Neuronal stem cell (in vitro differentiated cells): Measurements from ENCODE around the gene GREM1.

Experiments used
- DNase-seq: peaks from one replicate; pipeline ENCODE4 v3.0.0-alpha.2; 2013; ENCODE audit warnings: low spot score
- H2AFZ ChIP-seq: one replicate; pipeline ENCODE4 v1.6.1; 2013; ENCODE audit warnings: mild to moderate bottlenecking, low read length, inconsistent platforms
- H2AK5ac ChIP-seq: 2 replicates; pipeline ENCODE4 v1.6.1; 2013; ENCODE audit warnings: low read depth, mild to moderate bottlenecking, inconsistent platforms, low read length, moderate library complexity, mixed read lengths
- H2BK120ac ChIP-seq: 2 replicates; pipeline ENCODE4 v1.6.1; 2013; ENCODE audit warnings: low read depth, mild to moderate bottlenecking, inconsistent platforms, low read length, moderate library complexity, mixed read lengths
- H2BK12ac ChIP-seq: one replicate; pipeline ENCODE4 v1.6.1; 2013; ENCODE audit warnings: low read length, inconsistent platforms
- H2BK15ac ChIP-seq: 2 replicates; pipeline ENCODE4 v1.6.1; 2013; ENCODE audit warnings: mild to moderate bottlenecking, low read length, inconsistent platforms, mixed read lengths
- H2BK5ac ChIP-seq: one replicate; pipeline ENCODE4 v1.6.1; 2013; ENCODE audit warnings: inconsistent platforms, mild to moderate bottlenecking, low read length, moderate library complexity
- H3K14ac ChIP-seq: one replicate; pipeline ENCODE4 v1.6.1; 2013; ENCODE audit warnings: low read length, inconsistent platforms
- H3K18ac ChIP-seq: 2 replicates; pipeline ENCODE4 v1.6.1; 2013; ENCODE audit warnings: low read length, inconsistent platforms
- H3K23ac ChIP-seq: 2 replicates; pipeline ENCODE4 v1.6.1; 2013; ENCODE audit warnings: low read depth, mild to moderate bottlenecking, mixed read lengths, low read length, inconsistent platforms; ENCODE audit not compliant: poor library complexity
- H3K27ac ChIP-seq: replicated peaks from 3 replicates; pipeline ENCODE4 v1.5.1; 2013; ENCODE audit warnings: low read length, inconsistent platforms
- H3K27me3 ChIP-seq, 3 experiments: 2 replicates each; pipeline ENCODE4 v1.6.1; 2013; ENCODE audit warnings: low read length in 3 of 3, mild to moderate bottlenecking in 2 of 3, inconsistent platforms in 1 of 3, low read depth in 1 of 3, mixed read lengths in 1 of 3, moderate library complexity in 1 of 3; ENCODE audit not compliant: control insufficient read depth in 3 of 3, insufficient read depth in 3 of 3
- H3K36me3 ChIP-seq, 2 donors: replicated peaks in 1 of 2; 2 replicates each; pipeline ENCODE4 v1.6.1; 2013; ENCODE audit warnings: low read length in 2 of 2; ENCODE audit not compliant: control insufficient read depth in 2 of 2, insufficient read depth in 2 of 2
- H3K4ac ChIP-seq: 2 replicates; pipeline ENCODE4 v1.6.1; 2013; ENCODE audit warnings: inconsistent platforms, mild to moderate bottlenecking, low read length, moderate library complexity
- H3K4me1 ChIP-seq, 2 donors: 1 replicate in 1 of 2; 2 replicates in 1 of 2; pipeline ENCODE4 v1.6.1; 2013; ENCODE audit warnings: low read length in 2 of 2, low read depth in 1 of 2; ENCODE audit not compliant: control insufficient read depth in 2 of 2, insufficient read depth in 1 of 2
- H3K4me2 ChIP-seq: one replicate; pipeline ENCODE4 v1.6.1; 2013; ENCODE audit warnings: mild to moderate bottlenecking, low read length, inconsistent platforms; ENCODE audit not compliant: insufficient read depth, poor library complexity, severe bottlenecking
- H3K4me3 ChIP-seq, 2 donors: 2 replicates each; pipeline ENCODE4 v1.5.1; 2013; ENCODE audit warnings: low read length in 2 of 2, mild to moderate bottlenecking in 2 of 2, inconsistent platforms in 1 of 2, moderate library complexity in 1 of 2
- H3K79me1 ChIP-seq: one replicate; pipeline ENCODE4 v1.6.1; 2013; ENCODE audit warnings: low read depth, mild to moderate bottlenecking, inconsistent platforms, low read length, moderate library complexity
- H3K9ac ChIP-seq: one replicate; pipeline ENCODE4 v1.6.1; 2013; ENCODE audit warnings: mild to moderate bottlenecking, low read depth, low read length, inconsistent platforms; ENCODE audit not compliant: poor library complexity
- H3K9me3 ChIP-seq, 2 donors: replicated peaks in 1 of 2; 2 replicates each; pipeline versions ENCODE3 to v1.6.1; 2013; ENCODE audit warnings: low read length in 2 of 2, mild to moderate bottlenecking in 2 of 2, inconsistent platforms in 1 of 2, low read depth in 1 of 2, mixed read lengths in 1 of 2, moderate library complexity in 1 of 2; ENCODE audit not compliant: control insufficient read depth in 2 of 2, insufficient read depth in 1 of 2
- H4K8ac ChIP-seq: one replicate; pipeline ENCODE4 v1.6.1; 2013; ENCODE audit warnings: low read depth, mild to moderate bottlenecking, inconsistent platforms, low read length, moderate library complexity
- H4K91ac ChIP-seq: one replicate; pipeline ENCODE4 v1.6.1; 2013; ENCODE audit warnings: low read length, low read depth, mild to moderate bottlenecking, inconsistent platforms; ENCODE audit not compliant: poor library complexity
- WGBS, 2 donors: extraction: QIAGEN DNeasy Blood & Tissue Kit; methylation state at CpG; one replicate each; pipeline ENCODE4 v1.1.7; 2013; ENCODE audit warnings: missing lambda C conversion rate in 2 of 2, mixed read lengths in 1 of 2; ENCODE audit not compliant: insufficient read length in 2 of 2, insufficient replicate concordance in 1 of 2; ENCODE audit errors: extremely low coverage in 2 of 2; 5-methylcytosine and 5-hydroxymethylcytosine counted together

The GREM1 gene

DNA sequence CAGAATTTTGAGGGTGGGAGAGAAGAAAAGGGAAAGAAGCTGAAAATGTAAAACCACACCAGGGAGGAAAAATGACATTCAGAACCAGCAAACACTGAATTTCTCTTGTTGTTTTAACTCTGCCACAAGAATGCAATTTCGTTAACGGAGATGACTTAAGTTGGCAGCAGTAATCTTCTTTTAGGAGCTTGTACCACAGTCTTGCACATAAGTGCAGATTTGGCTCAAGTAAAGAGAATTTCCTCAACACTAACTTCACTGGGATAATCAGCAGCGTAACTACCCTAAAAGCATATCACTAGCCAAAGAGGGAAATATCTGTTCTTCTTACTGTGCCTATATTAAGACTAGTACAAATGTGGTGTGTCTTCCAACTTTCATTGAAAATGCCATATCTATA is 15.5 kb downstream of the GREM1 start:
- Histone ChIP-seq H2BK12ac (no peak overlapping the region), H3K9me3 (no peaks in the 10 kb centered on the region), H2BK15ac (no peak overlapping the region), H3K4me1 (peaks cover 0 to 5% of the 10 kb centered on the region in 2 donors), H2BK5ac (no peak overlapping the region), H4K8ac (no peak overlapping the region), H3K27ac (no peak overlapping the region), H3K27me3 (peaks cover 0 to 17% (median 0%) of the 10 kb centered on the region in 3 experiments), H4K91ac (no peak overlapping the region), H3K79me1 (no peaks in the 10 kb centered on the region), H3K14ac (no peak overlapping the region), H3K9ac (no peak overlapping the region), H3K36me3 (no peaks in the 10 kb centered on the region), H3K4me3 (no peak overlapping the region), H3K4ac (no peak overlapping the region), H3K4me2 (no peak overlapping the region), H3K18ac (no peak overlapping the region), H2AK5ac (no peak overlapping the region), H3K23ac (no peak overlapping the region), H2AFZ (no peak overlapping the region), H2BK120ac (no peak overlapping the region)
- no peak for DNase-seq
- WGBS, 2 donors: no CpG with 5 or more reads among the region's 3 CpGs

DNA sequence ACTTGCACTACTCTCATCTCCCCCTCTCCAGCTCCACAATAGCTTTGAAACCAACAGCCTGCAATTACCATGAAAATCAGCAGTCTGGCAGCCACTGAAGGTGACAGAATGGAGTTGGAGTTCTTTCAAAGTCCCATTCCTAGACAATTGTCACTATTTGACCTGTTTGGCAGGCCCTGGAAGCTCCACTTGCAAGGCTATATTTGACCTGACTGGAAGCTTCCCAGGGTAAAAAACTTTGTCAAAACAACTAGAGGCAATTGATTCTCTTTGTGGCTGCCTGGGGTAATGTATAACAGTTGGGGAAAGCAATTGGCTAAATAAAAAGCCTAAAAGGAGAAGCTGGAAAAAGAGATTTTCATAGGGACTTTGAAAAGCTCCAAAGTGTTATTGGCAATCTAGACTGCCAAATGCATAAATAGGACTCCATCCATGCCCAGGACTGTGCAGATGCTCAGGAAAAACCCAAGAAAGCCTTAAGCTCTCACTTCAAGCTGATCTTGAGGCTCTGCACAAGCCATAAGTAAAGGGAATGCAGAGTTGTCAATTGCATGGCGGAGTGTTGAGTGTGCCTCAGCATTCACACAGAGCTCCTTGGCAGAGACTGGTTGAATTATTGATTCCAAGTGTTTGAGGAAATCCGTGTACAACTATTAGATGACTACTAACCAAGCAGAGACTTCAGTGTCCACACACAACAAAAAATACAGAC is 18.3 kb downstream of the GREM1 start:
- no peak overlapping the region for H3K23ac ChIP-seq
- no peak overlapping the region for H2BK120ac ChIP-seq
- H3K4me2 ChIP-seq: no peak overlapping the region
- H2BK12ac ChIP-seq: no peak overlapping the region
- H3K14ac ChIP-seq: no peak overlapping the region
- no peak overlapping the region for H3K4me3 ChIP-seq
- H3K9ac ChIP-seq: no peak overlapping the region
- no peak overlapping the region for H2BK5ac ChIP-seq
- H3K4me1 ChIP-seq: peaks cover 0 to under 1% of the 10 kb centered on the region in 2 donors
- no peak overlapping the region for H4K91ac ChIP-seq
- H3K4ac ChIP-seq: no peak overlapping the region
- no peak overlapping the region for H2BK15ac ChIP-seq
- no peak for DNase-seq
- no peak overlapping the region for H3K18ac ChIP-seq
- no peak overlapping the region for H3K27ac ChIP-seq
- no peak overlapping the region for H2AK5ac ChIP-seq
- no peak overlapping the region for H4K8ac ChIP-seq
- no peaks in the 10 kb centered on the region for H3K79me1 ChIP-seq
- H3K27me3 ChIP-seq: peaks cover 0 to 13% (median 0%) of the 10 kb centered on the region in 3 experiments
- H2AFZ ChIP-seq: no peak overlapping the region
- WGBS, 2 donors: no CpG with 5 or more reads among the region's 2 CpGs
- H3K36me3 ChIP-seq: no peaks in the 10 kb centered on the region
- H3K9me3 ChIP-seq: peaks cover 0 to 2% of the 10 kb centered on the region in 2 donors

DNA sequence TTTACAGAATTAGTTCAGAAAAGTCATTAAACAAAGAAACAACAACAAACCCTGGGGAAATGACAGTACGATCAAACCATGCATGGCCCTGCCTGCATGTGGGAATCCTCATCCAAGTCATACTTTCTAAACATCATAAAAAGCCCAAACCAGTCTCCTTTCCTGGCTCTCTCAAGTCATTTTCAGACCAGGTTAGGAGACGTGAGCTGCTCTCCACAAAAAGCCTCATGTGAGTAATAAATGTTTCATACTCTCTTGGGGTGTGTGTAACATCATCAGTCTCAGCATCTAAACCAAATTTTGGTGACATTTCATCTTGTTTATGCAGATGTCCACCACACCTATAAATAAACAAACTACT is 18.9 kb downstream of the GREM1 start:
- WGBS, 2 donors: no CpG with 5 or more reads among the region's 2 CpGs
- no peak overlapping the region for H2BK12ac ChIP-seq

GRCh38 chr15:32737304-32737703 is 19.5 kb downstream of the GREM1 start:
- no peak overlapping the region for H2BK5ac ChIP-seq
- H3K4me3 ChIP-seq: no peak overlapping the region
- no peaks in the 10 kb centered on the region for H3K79me1 ChIP-seq
- no peak overlapping the region for H2BK120ac ChIP-seq
- H4K91ac ChIP-seq: no peak overlapping the region
- H2AFZ ChIP-seq: no peak overlapping the region
- no CpG with 5 or more reads among the region's 4 CpGs for WGBS, 2 donors
- H4K8ac ChIP-seq: no peak overlapping the region
- H3K18ac ChIP-seq: no peak overlapping the region
- no peaks in the 10 kb centered on the region for H3K36me3 ChIP-seq
- H3K27me3 ChIP-seq: peaks cover 0 to 7% (median 0%) of the 10 kb centered on the region in 3 experiments
- H2BK12ac ChIP-seq: no peak overlapping the region
- no peak overlapping the region for H2AK5ac ChIP-seq
- H3K23ac ChIP-seq: no peak overlapping the region
- H2BK15ac ChIP-seq: no peak overlapping the region
- H3K4ac ChIP-seq: no peak overlapping the region
- H3K4me1 ChIP-seq: no peaks in the 10 kb centered on the region
- no peak overlapping the region for H3K14ac ChIP-seq
- no peak for DNase-seq
- no peak overlapping the region for H3K4me2 ChIP-seq
- no peak overlapping the region for H3K9ac ChIP-seq
- no peak overlapping the region for H3K27ac ChIP-seq
- H3K9me3 ChIP-seq: peaks cover 0 to 2% of the 10 kb centered on the region in 2 donors

More for the DNA sequence above, 18.9 kb downstream of the GREM1 start:
- H4K91ac ChIP-seq: no peak overlapping the region
- H3K27me3 ChIP-seq: peaks cover 0 to 13% (median 0%) of the 10 kb centered on the region in 3 experiments
- H2BK120ac ChIP-seq: no peak overlapping the region
- peaks cover 0 to 2% of the 10 kb centered on the region in 2 donors for H3K9me3 ChIP-seq
- no peak overlapping the region for H3K4ac ChIP-seq
- H2AFZ ChIP-seq: no peak overlapping the region
- H3K4me3 ChIP-seq: no peak overlapping the region
- H3K27ac ChIP-seq: no peak overlapping the region
- H2AK5ac ChIP-seq: no peak overlapping the region
- no peak overlapping the region for H4K8ac ChIP-seq
- H2BK5ac ChIP-seq: no peak overlapping the region
- no peak overlapping the region for H3K14ac ChIP-seq
- no peaks in the 10 kb centered on the region for H3K4me1 ChIP-seq
- no peaks in the 10 kb centered on the region for H3K36me3 ChIP-seq
- H3K18ac ChIP-seq: no peak overlapping the region
- no peak overlapping the region for H3K9ac ChIP-seq
- H3K79me1 ChIP-seq: no peaks in the 10 kb centered on the region
- H3K23ac ChIP-seq: no peak overlapping the region
- H3K4me2 ChIP-seq: no peak overlapping the region
- no peak overlapping the region for H2BK15ac ChIP-seq
- no peak for DNase-seq
